HCT116 (cell line): ENCODE results near the gene GRIK2.

ENCODE experiments used
- CTCF ChIP-seq, 3 experiments: fragments of 200-600 bp in 1 of 3; sonication (generic) in 1 of 3; IDR thresholded peaks in 2 of 3; conservative IDR thresholded peaks in 1 of 3; 2 replicates each; pipeline ENCODE4 v1.5.1; 2012 to 2017; ENCODE audit warnings: low read depth in 2 of 3, low read length in 2 of 3, antibody characterized with exemption in 1 of 3, borderline replicate concordance in 1 of 3, control low read depth in 1 of 3, mild to moderate bottlenecking in 1 of 3, mixed read lengths in 1 of 3, mixed run types in 1 of 3, moderate library complexity in 1 of 3; ENCODE audit not compliant: insufficient read depth in 1 of 3
- YY1 ChIP-seq: IDR thresholded peaks from 2 replicates; pipeline ENCODE4 v1.6.1; 2011; ENCODE audit warnings: low read length, low read depth, moderate library complexity, mild to moderate bottlenecking; ENCODE audit not compliant: insufficient replicate concordance; ENCODE audit errors: extremely low read depth
- ZNF274 ChIP-seq: fragments of 200-500 bp; sonication (Bioruptor generic); IDR thresholded peaks from 2 replicates; pipeline ENCODE4 v1.6.1; 2014; ENCODE audit warnings: mild to moderate bottlenecking, low read depth, low read length, inconsistent platforms

- TF ChIP-seq ZNF274 (no peak), YY1 (no peak), CTCF (IDR thresholded peaks at IDR 0.05 in 2 of 3, conservative IDR thresholded peaks at IDR 0.05 in 1 of 3; ENCODE audit: borderline replicate concordance in 1 of 3, insufficient read depth in 1 of 3, low read depth in 2 of 3, low read length in 2 of 3) (no peak)
Observed at GRCh38 chr6:101662111-101662897, 268.8 kb downstream of the GRIK2 start.
